ENCODE data around the gene SQSTM1. TPM values are rescaled to one million over a fixed set of nuclear protein-coding genes. Genes with fewer than 3 reads are reported as not detected.
"Not testable (repeated sequence)": the region's sequence is repeated elsewhere in the genome, so short reads cannot be mapped to it uniquely, and the experiment has no call there.

The SQSTM1 gene
- total RNA-seq, 4 donors from 2014 or later, result 94.7 to 874 (median 439) TPM

GRCh38 chr5:179870403-179870903 lies 49.7 kb downstream of the SQSTM1 start:
- TF ChIP-seq CTCF (IDR thresholded peaks at IDR 0.05) (peak in 1 of 4 experiments; percentile 44), POLR2A (IDR thresholded peaks at IDR 0.05) (no peak)
- peak; percentile 62 to 70 for DNase-seq
- intact Hi-C loops (cut with DNase I; ENCODE audit: low total_unique reads), result no loop called here
- no peaks in the 10 kb centered on the region for H3K36me3 ChIP-seq
- H3K27ac ChIP-seq, result peak overlapping the region in 1 of 2 donors; percentile 66
- H3K9me3 ChIP-seq, result no peaks in the 10 kb centered on the region
- no peaks in the 10 kb centered on the region for H3K4me1 ChIP-seq
- H3K27me3 ChIP-seq, result no peaks in the 10 kb centered on the region
- no peak overlapping the region for H3K4me3 ChIP-seq

- no peaks in the 10 kb centered on the region for H3K9me3 ChIP-seq
- intact Hi-C loops (cut with DNase I; ENCODE audit: low total_unique reads), result no loop called here
- DNase-seq, result no peak
- H3K27me3 ChIP-seq, result no peaks in the 10 kb centered on the region
- no peaks in the 10 kb centered on the region for H3K4me1 ChIP-seq
- H3K27ac ChIP-seq, result peak overlapping the region; percentile 38 to 66
- TF ChIP-seq CTCF (IDR thresholded peaks at IDR 0.05) (no peak), POLR2A (IDR thresholded peaks at IDR 0.05) (no peak)
- no peak overlapping the region for H3K4me3 ChIP-seq
- no peaks in the 10 kb centered on the region for H3K36me3 ChIP-seq
Observed at GRCh38 chr5:179870952-179871351, 50.2 kb downstream of the SQSTM1 start.

GRCh38 chr5:179871533-179871932 lies 50.8 kb downstream of the SQSTM1 start:
- peak; percentile 68 to 74 for DNase-seq
- not testable (repeated sequence) for H3K36me3 ChIP-seq
- peak overlapping the region; percentile 38 to 66 for H3K27ac ChIP-seq

GRCh38 chr5:179872055-179872827 lies 51.5 kb downstream of the SQSTM1 start:
- Histone ChIP-seq H3K9me3 (no peaks in the 10 kb centered on the region), H3K27ac (peak overlapping the region; percentile 55 to 57), H3K4me1 (peaks cover 0 to 7% of the 10 kb centered on the region in 2 donors), H3K36me3 (no peaks in the 10 kb centered on the region), H3K27me3 (no peaks in the 10 kb centered on the region), H3K4me3 (no peak overlapping the region)
- peak in 1 of 2 donors; percentile 47 for DNase-seq
- TF ChIP-seq POLR2A (IDR thresholded peaks at IDR 0.05) (no peak), CTCF (IDR thresholded peaks at IDR 0.05) (no peak)
- intact Hi-C loops (cut with DNase I; ENCODE audit: low total_unique reads), result no loop called here

More at GRCh38 chr5:179871533-179871932, 50.8 kb downstream of the SQSTM1 start:
- H3K4me1 ChIP-seq; H3K27me3 ChIP-seq; intact Hi-C loops (cut with DNase I; ENCODE audit: low total_unique reads); H3K9me3 ChIP-seq; H3K4me3 ChIP-seq: not testable (repeated sequence)

- H3K27ac ChIP-seq, result peak overlapping the region; percentile 55 to 57
- no peak for DNase-seq
- H3K9me3 ChIP-seq, result no peaks in the 10 kb centered on the region
- intact Hi-C loops (cut with DNase I; ENCODE audit: low total_unique reads), result no loop called here
- H3K4me1 ChIP-seq, result peaks cover 0 to 7% of the 10 kb centered on the region in 2 donors
- TF ChIP-seq CTCF (IDR thresholded peaks at IDR 0.05), result no peak
- TF ChIP-seq POLR2A (IDR thresholded peaks at IDR 0.05), result no peak
- H3K27me3 ChIP-seq, result no peaks in the 10 kb centered on the region
- no peaks in the 10 kb centered on the region for H3K36me3 ChIP-seq
- no peak overlapping the region for H3K4me3 ChIP-seq
Observed at GRCh38 chr5:179872828-179873575, 52.3 kb downstream of the SQSTM1 start.
